Caco-2 (cell line): ENCODE results near the gene ADAM12. TPM values are rescaled to one million over a fixed set of nuclear protein-coding genes. Genes with fewer than 3 reads are reported as not detected.

ENCODE experiments used
- BruUV-seq: library from RNA; stranded (reverse); fragments of 400-500 nt; replicated peaks from 2 replicates; lab custom pipeline; 2021; lab: Mats Ljungman, UMichigan
- CTCF ChIA-PET: fragments of 300-600 bp; sonication (Branson Sonifier 250); formaldehyde crosslinking; loops from one replicate; lab custom pipeline; 2022; ENCODE audit warnings: antibody characterized with exemption; lab: Charles Lee
- POLR2A ChIA-PET: fragments of 300-600 bp; sonication (Branson Sonifier 250); formaldehyde crosslinking; loops from one replicate; lab custom pipeline; 2022; ENCODE audit warnings: antibody characterized with exemption; lab: Charles Lee
- DNase-seq, 2 experiments: peaks; one replicate each; pipeline versions ENCODE4 v3.0.0 to v3.0.0-alpha.2; 2020 to 2022
- H3K27me3 ChIP-seq: replicated peaks from 2 replicates; pipeline ENCODE4 v1.6.0; 2011; ENCODE audit warnings: low read length; ENCODE audit not compliant: control insufficient read depth, insufficient read depth
- H3K36me3 ChIP-seq: 2 replicates; pipeline ENCODE4 v1.5.1; 2011; ENCODE audit warnings: low read length; ENCODE audit not compliant: control insufficient read depth, insufficient read depth
- H3K4me1 ChIP-seq: fragments of 250-450 bp; sonication (Bioruptor Pico); 2 replicates; pipeline ENCODE4 v1.5.1; 2020; ENCODE audit warnings: mild to moderate bottlenecking
- H3K4me3 ChIP-seq: 2 replicates; pipeline ENCODE4 v1.5.1; 2011; ENCODE audit warnings: low read depth, mild to moderate bottlenecking, control low read depth, low read length
- H3K9me3 ChIP-seq: fragments of 250-450 bp; sonication (Bioruptor Pico); 2 replicates; pipeline ENCODE4 v1.5.1; 2020; ENCODE audit warnings: mild to moderate bottlenecking, moderate library complexity
- H3K27ac Mint-ChIP-seq: one replicate; pipeline ENCODE4 v1.8.0; 2022; ENCODE audit warnings: mixed read lengths; ENCODE audit not compliant: unreplicated experiment
- H3K27me3 Mint-ChIP-seq: one replicate; pipeline ENCODE4 v1.8.0; 2022; ENCODE audit warnings: mixed read lengths; ENCODE audit not compliant: insufficient read depth, unreplicated experiment
- H3K36me3 Mint-ChIP-seq: one replicate; pipeline ENCODE4 v1.8.0; 2022; ENCODE audit warnings: mild to moderate bottlenecking, mixed read lengths; ENCODE audit not compliant: insufficient read depth, unreplicated experiment
- H3K4me1 Mint-ChIP-seq: one replicate; pipeline ENCODE4 v1.8.0; 2022; ENCODE audit warnings: low read depth, mixed read lengths; ENCODE audit not compliant: unreplicated experiment
- H3K4me3 Mint-ChIP-seq: one replicate; pipeline ENCODE4 v1.8.0; 2022; ENCODE audit warnings: mild to moderate bottlenecking, moderate library complexity, mixed read lengths; ENCODE audit not compliant: unreplicated experiment
- H3K9me3 Mint-ChIP-seq: one replicate; pipeline ENCODE4 v1.8.0; 2022; ENCODE audit warnings: mixed read lengths; ENCODE audit not compliant: unreplicated experiment
- intact Hi-C: fragments of 100-400 bp; cut with micrococcal nuclease; formaldehyde crosslinking; loops from one replicate; pipeline ENCODE4 v1.10.0; 2022; ENCODE audit not compliant: unreplicated experiment
- total RNA-seq: library from RNA; stranded (reverse); gene quantifications from 2 replicates; pipeline ENCODE4 v1.2.3, GENCODE V29; 2022
- TF ChIP-seq, protein P1 (sequence below), 2 experiments: fragments of 200-600 bp in 1 of 2; IDR thresholded peaks; 1 replicate in 1 of 2; 2 replicates in 1 of 2; pipeline versions ENCODE4 v1.5.1 to v1.8.0; 2011 to 2022; ENCODE audit warnings: antibody characterized with exemption in 1 of 2, control low read depth in 1 of 2, inconsistent platforms in 1 of 2, low read depth in 1 of 2, low read length in 1 of 2, mild to moderate bottlenecking in 1 of 2, moderate library complexity in 1 of 2; ENCODE audit not compliant: insufficient read depth in 1 of 2, severe bottlenecking in 1 of 2, unreplicated experiment in 1 of 2

ADAM12 gene
- total RNA-seq, 1 experiment from 2014 or later: not detected

GRCh38 chr10:126270111-126270510 lies 118.2 kb downstream of the ADAM12 start:
- H3K4me1 Mint-ChIP-seq: no peaks in the 10 kb centered on the region
- H3K27me3 Mint-ChIP-seq: peaks cover 9% of the 10 kb centered on the region
- peaks cover 6% of the 10 kb centered on the region; the same call in 1 of the 2 replicates for H3K9me3 ChIP-seq
- ChIA-PET POLR2A (no interaction called here), CTCF (no interaction called here)
- no peaks in the 10 kb centered on the region for H3K36me3 ChIP-seq
- H3K36me3 Mint-ChIP-seq: no peaks in the 10 kb centered on the region
- H3K27me3 ChIP-seq: no peaks in the 10 kb centered on the region
- no peaks in the 10 kb centered on the region for H3K9me3 Mint-ChIP-seq
- no peak overlapping the region for H3K27ac Mint-ChIP-seq
- no peak overlapping the region for H3K4me3 Mint-ChIP-seq
- TF ChIP-seq, protein P1, sequence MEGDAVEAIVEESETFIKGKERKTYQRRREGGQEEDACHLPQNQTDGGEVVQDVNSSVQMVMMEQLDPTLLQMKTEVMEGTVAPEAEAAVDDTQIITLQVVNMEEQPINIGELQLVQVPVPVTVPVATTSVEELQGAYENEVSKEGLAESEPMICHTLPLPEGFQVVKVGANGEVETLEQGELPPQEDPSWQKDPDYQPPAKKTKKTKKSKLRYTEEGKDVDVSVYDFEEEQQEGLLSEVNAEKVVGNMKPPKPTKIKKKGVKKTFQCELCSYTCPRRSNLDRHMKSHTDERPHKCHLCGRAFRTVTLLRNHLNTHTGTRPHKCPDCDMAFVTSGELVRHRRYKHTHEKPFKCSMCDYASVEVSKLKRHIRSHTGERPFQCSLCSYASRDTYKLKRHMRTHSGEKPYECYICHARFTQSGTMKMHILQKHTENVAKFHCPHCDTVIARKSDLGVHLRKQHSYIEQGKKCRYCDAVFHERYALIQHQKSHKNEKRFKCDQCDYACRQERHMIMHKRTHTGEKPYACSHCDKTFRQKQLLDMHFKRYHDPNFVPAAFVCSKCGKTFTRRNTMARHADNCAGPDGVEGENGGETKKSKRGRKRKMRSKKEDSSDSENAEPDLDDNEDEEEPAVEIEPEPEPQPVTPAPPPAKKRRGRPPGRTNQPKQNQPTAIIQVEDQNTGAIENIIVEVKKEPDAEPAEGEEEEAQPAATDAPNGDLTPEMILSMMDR (IDR thresholded peaks at IDR 0.05; ENCODE audit: insufficient read depth in 1 of 2, low read depth in 1 of 2, low read length in 1 of 2, severe bottlenecking in 1 of 2, unreplicated experiment in 1 of 2): no peak
- intact Hi-C loops: no loop called here
- H3K4me1 ChIP-seq: no peaks in the 10 kb centered on the region
- DNase-seq: no peak
- no TSS peak for BruUV-seq
- no peak overlapping the region for H3K4me3 ChIP-seq

DNA sequence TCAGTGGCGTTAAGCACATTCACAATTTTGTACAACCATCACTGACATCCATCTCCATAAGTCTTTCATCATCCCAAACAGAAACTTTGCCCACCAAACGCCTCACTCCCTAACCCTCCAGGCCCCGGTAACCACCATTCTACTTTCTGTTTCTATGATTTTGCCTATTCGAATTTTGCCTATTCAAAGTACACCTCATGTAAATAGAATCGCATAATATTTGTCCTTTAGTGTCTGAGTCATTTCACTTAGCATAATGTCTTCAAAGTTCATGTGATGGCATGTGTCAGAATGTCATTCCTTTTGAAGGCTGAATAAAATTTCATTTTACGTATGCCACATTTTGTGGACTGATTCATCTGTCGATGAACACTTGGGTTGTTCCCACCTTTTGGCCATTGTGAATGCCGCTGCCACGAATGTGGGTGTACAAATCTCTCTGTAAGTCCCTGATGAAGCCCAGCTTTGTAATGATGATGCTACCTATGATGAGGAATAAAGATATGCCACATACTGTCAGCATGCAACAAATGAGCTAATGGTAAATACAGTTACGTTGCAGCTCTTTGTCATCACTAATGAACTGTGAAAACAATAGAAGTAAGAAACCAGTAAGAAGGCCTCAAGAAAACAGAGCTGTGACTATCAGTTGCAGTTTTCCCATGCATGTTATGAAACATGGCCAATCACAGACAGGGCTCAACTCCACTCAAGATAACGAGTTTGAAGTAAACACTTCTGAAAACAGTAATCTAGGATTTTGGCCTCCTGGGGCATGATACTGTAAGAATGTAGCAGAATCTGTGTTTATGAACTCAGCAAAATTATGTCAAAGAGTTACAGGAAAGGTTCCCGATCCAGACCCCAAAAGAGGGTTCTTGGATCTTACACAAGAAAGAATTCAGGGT lies 120.0 kb downstream of the ADAM12 start:
- ChIA-PET POLR2A (no interaction called here), CTCF (interaction anchor here (0.7 kb wide), 1 partner anchor 23 kb away, joined by 3 read pairs; no protein-coding TSS in a partner anchor)
- no peak for DNase-seq
- peaks cover 6% of the 10 kb centered on the region; the same call in 1 of the 2 replicates for H3K9me3 ChIP-seq
- Mint-ChIP-seq H3K27me3 (peaks cover 14% of the 10 kb centered on the region), H3K36me3 (no peaks in the 10 kb centered on the region), H3K4me3 (no peak overlapping the region), H3K9me3 (no peaks in the 10 kb centered on the region), H3K4me1 (no peaks in the 10 kb centered on the region), H3K27ac (no peak overlapping the region)
- no peaks in the 10 kb centered on the region for H3K4me1 ChIP-seq
- H3K36me3 ChIP-seq: no peaks in the 10 kb centered on the region
- H3K4me3 ChIP-seq: no peak overlapping the region
- TF ChIP-seq, protein P1 (IDR thresholded peaks at IDR 0.05; ENCODE audit: insufficient read depth in 1 of 2, low read depth in 1 of 2, low read length in 1 of 2, severe bottlenecking in 1 of 2, unreplicated experiment in 1 of 2): no peak
- no peaks in the 10 kb centered on the region for H3K27me3 ChIP-seq
- intact Hi-C loops: no loop called here
- no TSS peak for BruUV-seq

DNA sequence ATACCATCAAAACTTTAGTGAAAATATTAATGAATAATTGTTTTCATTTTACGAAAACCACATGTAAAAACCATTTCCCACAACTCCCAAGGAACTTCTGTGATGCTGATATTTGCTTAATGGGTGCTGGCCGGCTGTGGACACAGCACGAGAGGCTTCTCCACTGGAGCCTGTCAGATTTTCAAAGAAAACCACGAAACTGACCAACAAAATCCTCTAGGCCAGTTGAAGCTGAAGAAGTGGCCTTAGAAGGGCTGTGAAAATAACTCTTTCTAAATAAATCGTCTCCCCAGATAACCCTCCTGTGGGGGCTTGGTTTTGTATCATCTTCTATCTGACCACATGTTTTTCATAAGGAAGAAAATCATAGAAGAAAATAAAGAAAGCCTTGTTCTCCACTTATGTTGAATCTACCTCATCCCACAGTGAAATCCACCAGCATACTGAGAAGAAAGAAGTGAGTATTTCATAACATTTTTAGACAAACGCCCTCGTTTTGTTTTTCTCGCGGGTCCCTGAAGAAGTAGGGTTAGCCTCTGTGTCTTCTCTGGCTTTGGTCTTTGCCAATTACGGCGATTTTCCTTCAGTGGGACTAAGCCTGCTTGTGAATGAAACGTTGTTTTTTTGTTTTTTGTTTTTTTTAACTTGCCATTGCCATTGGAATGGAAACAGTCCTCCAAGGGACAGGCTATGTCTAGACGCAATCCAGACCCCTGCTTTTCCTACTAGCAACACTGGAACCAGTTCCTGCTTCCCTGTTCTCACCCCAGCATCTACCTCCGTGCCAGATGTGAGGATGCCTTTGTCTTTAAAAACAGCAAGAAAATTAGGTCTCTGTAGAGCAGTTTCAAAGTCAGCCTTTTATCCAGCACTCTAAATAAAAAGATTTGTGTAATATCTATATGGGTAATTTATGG lies 123.9 kb downstream of the ADAM12 start:
- TF ChIP-seq, protein P1 (IDR thresholded peaks at IDR 0.05; ENCODE audit: insufficient read depth in 1 of 2, low read depth in 1 of 2, low read length in 1 of 2, severe bottlenecking in 1 of 2, unreplicated experiment in 1 of 2): no peak
- Histone ChIP-seq H3K27me3 (no peaks in the 10 kb centered on the region), H3K36me3 (no peaks in the 10 kb centered on the region), H3K9me3 (peaks cover 6% of the 10 kb centered on the region; the same call in 1 of the 2 replicates), H3K4me1 (no peaks in the 10 kb centered on the region), H3K4me3 (no peak overlapping the region)
- intact Hi-C loops: no loop called here
- no TSS peak for BruUV-seq
- no peak for DNase-seq
- POLR2A ChIA-PET: no interaction called here
- no peak overlapping the region for H3K4me3 Mint-ChIP-seq
- H3K4me1 Mint-ChIP-seq: no peaks in the 10 kb centered on the region
- no peak overlapping the region for H3K27ac Mint-ChIP-seq
- CTCF ChIA-PET: no interaction called here
- H3K27me3 Mint-ChIP-seq: peaks cover 11% of the 10 kb centered on the region
- no peaks in the 10 kb centered on the region for H3K36me3 Mint-ChIP-seq
- H3K9me3 Mint-ChIP-seq: no peaks in the 10 kb centered on the region
